Right renal cortex interstitium (tissue), 3 donors: ENCODE results near the gene TERB1. TPM values are rescaled to one million over a fixed set of nuclear protein-coding genes. Genes with fewer than 3 reads are reported as not detected.

ENCODE experiments used
- DNase-seq, 3 donors: peaks; one replicate each; pipeline ENCODE4 v3.0.0-alpha.2; 2013; ENCODE audit warnings: low read depth in 3 of 3, low spot score in 2 of 3
- polyA plus RNA-seq, 3 donors: library from polyadenylated mRNA; unstranded; fragments of 120-200 nt; gene quantifications; one replicate each; pipeline ENCODE4 v1.2.1, GENCODE V29; 2013; ENCODE audit not compliant: insufficient read length in 3 of 3

The TERB1 gene
- polyA plus RNA-seq, 3 donors = 0.16 TPM; not detected in 2

DNA sequence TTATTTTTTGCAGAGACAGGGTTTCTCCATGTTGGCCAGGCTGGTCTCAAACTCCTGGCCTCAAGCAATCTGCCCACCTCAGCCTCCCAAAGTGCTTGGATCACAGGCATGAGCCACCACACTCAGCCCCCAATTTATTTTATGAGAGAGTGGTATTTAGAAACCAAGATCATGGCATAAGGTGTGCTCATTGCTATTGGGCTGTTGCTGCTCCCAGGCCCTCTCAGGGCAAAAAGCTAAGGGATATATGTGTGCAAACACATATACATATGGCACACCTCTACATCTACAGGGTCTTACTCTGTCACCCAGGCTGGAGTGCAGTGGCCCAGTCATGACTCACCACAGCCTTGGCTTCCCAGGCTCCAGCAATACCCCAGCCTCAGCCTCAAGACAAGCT is 89.8 kb downstream of the TERB1 start:
- DNase-seq = no peak

DNA sequence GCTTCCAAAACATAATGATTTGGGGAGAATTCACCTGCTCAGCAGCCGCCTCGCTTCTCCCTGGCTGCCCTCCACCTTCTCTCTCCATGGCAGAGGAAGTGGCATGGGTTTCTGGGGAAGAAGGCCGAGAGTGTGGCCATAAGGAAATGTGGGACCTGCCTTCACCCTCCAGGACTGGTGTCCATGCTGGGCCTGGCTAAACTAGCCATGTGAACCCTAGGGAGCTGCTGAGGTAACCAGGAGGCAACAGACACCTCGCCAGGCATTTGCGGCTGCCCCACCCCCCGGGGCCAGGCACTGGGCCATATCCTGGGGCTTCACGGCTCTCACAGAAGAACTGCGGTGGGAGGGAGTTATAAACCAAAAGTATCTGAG is 94.9 kb downstream of the TERB1 start:
- DNase-seq = no peak

DNA sequence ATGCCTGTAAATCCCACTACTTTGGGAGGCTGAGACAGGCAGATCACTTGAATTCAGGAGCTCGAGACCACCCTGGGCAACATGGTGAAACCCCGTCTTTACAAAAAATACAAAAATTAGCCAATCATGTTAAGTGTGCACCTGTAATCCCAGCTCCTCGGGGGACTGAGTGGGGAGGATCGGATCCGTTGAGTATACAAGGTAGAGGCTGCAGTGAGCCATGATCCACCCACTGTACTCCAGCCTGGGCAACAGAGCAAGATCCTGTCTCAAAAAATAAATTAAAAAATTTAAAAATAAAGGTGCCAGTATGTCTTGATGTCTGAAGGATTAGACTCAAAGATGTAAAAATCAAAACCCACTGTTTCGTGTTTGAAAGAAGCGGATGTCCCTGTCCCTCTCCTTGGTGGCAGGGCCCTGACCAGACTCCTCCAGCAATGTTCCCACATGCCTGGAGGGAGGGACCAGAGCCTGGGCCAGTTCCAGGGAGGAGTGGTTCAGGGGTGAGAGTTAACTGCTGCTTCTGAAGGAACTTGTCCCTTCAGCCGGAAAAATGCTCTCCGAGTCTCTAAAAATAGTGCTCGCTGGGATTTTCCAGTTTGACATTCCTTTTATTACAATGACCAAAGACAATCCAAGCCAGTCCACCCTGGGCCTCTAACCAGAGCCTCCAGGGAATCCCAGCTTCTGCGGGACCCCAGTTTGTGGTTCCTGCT is 95.4 kb downstream of the TERB1 start:
- DNase-seq = no peak

Other genes with a start within 250 kb of the TERB1 start
- 10 to 100 TPM; 34.5 to 46.5 (median 46.4) TPM for gene CKLF, start 249.0 kb downstream of the TERB1 start, polyA plus RNA-seq
- 1 to 10 TPM; 3.9 to 5.4 (median 4.8) TPM for gene CMTM1, start 235.1 kb downstream of the TERB1 start, polyA plus RNA-seq
- gene CMTM2, start 222.1 kb downstream of the TERB1 start, polyA plus RNA-seq = under 1 TPM; 0.28 to 0.96 (median 0.41) TPM
- 10 to 100 TPM; 58.7 to 64.0 (median 63.8) TPM for gene CMTM3, start 196.9 kb downstream of the TERB1 start, polyA plus RNA-seq
- gene CMTM4, start 104.8 kb downstream of the TERB1 start, polyA plus RNA-seq = 10 to 100 TPM; 69.1 to 70.8 (median 69.4) TPM
- gene DYNC1LI2, start 50.0 kb downstream of the TERB1 start, polyA plus RNA-seq = 100 to 1,000 TPM in 1 of 3 donors, 10 to 100 TPM in 2; 96.3 to 104 (median 97.4) TPM
- gene NAE1, start 29.4 kb upstream of the TERB1 start, polyA plus RNA-seq = 10 to 100 TPM; 83.5 to 89.4 (median 84.9) TPM
- under 1 TPM; 0.11 to 0.25 (median 0.24) TPM for gene CA7, start 42.8 kb upstream of the TERB1 start, polyA plus RNA-seq
- 10 to 100 TPM; 12.3 to 12.9 (median 12.7) TPM for gene PDP2, start 78.9 kb upstream of the TERB1 start, polyA plus RNA-seq
- gene CDH16, start 117.3 kb upstream of the TERB1 start, polyA plus RNA-seq = 100 to 1,000 TPM; 228 to 269 (median 251) TPM
- gene RRAD, start 124.0 kb upstream of the TERB1 start, polyA plus RNA-seq = 1 to 10 TPM; 1.9 to 3.2 (median 2.1) TPM
- gene CIAO2B, start 132.8 kb upstream of the TERB1 start, polyA plus RNA-seq = 10 to 100 TPM; 76.4 to 98.5 (median 95.7) TPM
- 10 to 100 TPM; 39.6 to 45.2 (median 39.7) TPM for gene CES2, start 133.9 kb upstream of the TERB1 start, polyA plus RNA-seq
- gene CES3, start 159.7 kb upstream of the TERB1 start, polyA plus RNA-seq = 1 to 10 TPM; 1.3 to 3.1 (median 1.8) TPM
- 1 to 10 TPM; 6.1 to 6.8 (median 6.7) TPM for gene CES4A, start 187.0 kb upstream of the TERB1 start, polyA plus RNA-seq
- 10 to 100 TPM; 64.9 to 70.8 (median 66.6) TPM for gene CBFB, start 227.6 kb upstream of the TERB1 start, polyA plus RNA-seq